NOMO-1 treated with DMSO at 0.1 percent for 48 hours (cell line): ENCODE results near the gene ACAD10.
"Not testable (repeated sequence)": the region's sequence is repeated elsewhere in the genome, so short reads cannot be mapped to it uniquely, and the experiment has no call there.

Source experiments
- DNase-seq: peaks from one replicate; lab custom pipeline; 2025; ENCODE audit not compliant: unreplicated experiment; lab: John Stamatoyannopoulos, UW

Gene ACAD10

GRCh38 chr12:111748151-111748672 is 62.4 kb downstream of the ACAD10 start:
- DNase-seq, result no peak

DNA sequence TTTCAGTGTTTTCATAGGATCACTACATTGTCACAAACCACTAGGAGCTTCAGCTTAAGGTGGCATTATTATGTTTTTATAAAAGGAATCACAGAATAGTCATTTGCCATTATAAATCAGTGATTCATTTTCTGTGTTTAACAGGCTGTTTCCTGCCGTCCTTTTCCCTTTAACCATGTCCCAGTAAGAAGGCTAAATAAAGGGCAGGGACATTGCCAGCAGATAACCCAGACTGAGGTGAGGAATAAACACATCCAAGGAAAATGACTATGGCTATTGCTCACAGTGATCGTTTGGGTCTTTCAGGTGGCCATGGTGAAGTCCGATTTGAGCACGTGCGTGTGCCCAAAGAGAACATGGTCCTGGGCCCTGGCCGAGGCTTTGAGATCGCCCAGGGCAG is 63.0 kb downstream of the ACAD10 start:
- DNase-seq, result no peak

- DNase-seq, result no peak
Observed at GRCh38 chr12:111749391-111749790, 63.5 kb downstream of the ACAD10 start.

DNA sequence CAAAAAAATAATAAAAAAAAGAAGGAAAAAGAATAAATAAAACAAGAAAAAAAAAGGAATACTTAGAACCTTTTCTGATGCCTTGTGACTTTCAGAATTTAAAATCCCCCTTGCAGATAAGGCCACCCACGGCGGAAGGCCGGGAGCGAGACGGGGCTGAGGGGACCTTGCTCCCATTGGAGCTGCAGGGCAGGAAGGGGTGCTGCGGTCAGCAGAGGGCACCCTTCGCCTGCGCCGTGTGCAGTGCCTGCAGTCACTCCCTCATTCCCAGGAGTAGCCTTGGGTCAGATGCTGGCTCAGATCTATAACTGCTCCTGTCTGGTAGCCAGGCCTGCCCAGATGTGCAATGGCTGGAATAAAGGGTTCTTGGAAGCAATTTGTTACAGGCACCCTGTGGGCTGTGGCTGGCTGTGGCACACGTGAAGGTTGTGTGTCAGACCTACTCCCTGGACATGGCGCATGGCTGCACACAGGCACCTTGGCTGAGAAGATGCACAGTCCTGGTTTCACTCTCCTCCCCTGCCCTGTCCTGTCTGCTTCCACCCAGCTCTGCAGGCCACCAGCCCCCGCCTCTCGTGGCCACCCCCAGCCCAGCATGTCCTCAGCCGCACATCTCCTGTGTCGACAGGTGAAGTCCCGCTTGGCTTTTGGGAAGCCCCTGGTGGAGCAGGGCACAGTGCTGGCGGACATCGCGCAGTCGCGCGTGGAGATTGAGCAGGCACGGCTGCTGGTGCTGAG is 67.5 kb downstream of the ACAD10 start:
- peak; percentile 7 for DNase-seq

GRCh38 chr12:111754671-111755070 is 68.8 kb downstream of the ACAD10 start:
- no peak for DNase-seq

- DNase-seq, result no peak
Observed at GRCh38 chr12:111756196-111756595, 70.3 kb downstream of the ACAD10 start.

DNA sequence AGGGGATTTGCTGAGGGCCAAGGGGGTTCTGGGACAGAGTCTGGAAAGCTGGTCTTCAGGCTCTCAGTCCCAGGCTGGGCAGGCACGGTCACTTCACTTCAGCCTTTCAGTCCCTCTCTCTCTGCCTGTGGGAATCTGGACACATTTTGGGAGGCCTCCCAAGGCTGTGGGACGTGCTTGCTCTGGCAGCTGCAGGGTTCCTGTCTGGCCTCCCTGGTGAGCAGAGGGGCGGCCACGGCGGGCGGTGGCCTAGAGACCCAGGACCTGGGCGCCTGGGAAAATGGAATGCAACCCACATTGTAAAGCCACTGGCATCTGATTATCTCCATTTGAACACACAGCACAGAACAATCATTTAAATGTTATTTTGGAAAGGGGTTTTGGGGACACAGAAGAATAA is 70.8 kb downstream of the ACAD10 start:
- DNase-seq, result no peak

- peak; percentile 92 for DNase-seq
Observed at GRCh38 chr12:111757361-111758119, 71.7 kb downstream of the ACAD10 start.

GRCh38 chr12:111758120-111758561 is 72.3 kb downstream of the ACAD10 start:
- no peak for DNase-seq

DNA sequence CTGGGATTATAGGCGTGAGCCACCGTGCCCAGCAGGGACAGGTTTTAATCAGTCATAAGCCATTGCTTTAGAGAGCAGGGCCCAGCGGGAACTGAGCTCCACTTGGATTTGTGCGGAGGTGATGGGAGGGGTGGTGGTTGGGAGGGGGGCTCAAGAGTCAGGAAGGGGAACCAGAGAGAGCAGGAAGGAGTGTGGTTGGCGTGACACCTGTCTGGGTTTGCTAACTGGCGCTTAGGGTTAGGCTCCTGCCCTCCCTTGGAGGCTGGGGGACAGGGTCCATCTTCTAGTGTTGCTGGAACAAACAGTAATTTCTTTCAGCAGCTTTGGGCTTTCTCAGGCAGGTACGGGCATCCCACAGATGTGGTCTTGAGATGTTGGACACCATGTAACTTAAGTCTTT is 73.4 kb downstream of the ACAD10 start:
- DNase-seq, result no peak

DNA sequence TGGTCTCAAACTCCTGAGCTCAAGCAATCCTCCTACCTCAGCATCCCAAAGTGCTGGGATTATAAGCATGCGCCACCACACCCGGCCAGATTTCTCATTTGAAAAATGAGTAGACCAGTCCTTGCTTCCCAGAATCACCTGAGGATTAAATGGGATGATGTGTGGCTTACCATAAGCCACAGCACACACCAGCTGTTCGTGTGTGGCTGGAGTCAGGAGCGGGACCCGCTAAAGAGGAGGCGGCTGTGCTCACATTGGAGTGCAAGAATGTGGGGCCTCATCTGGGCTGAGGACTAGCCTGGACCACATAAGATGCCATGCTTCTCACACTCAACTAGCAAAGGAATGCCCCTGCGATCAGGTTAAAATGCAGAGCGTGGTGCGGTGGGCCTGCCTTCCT is 74.1 kb downstream of the ACAD10 start:
- no peak for DNase-seq

GRCh38 chr12:111761099-111761498 is 75.2 kb downstream of the ACAD10 start:
- no peak for DNase-seq

DNA sequence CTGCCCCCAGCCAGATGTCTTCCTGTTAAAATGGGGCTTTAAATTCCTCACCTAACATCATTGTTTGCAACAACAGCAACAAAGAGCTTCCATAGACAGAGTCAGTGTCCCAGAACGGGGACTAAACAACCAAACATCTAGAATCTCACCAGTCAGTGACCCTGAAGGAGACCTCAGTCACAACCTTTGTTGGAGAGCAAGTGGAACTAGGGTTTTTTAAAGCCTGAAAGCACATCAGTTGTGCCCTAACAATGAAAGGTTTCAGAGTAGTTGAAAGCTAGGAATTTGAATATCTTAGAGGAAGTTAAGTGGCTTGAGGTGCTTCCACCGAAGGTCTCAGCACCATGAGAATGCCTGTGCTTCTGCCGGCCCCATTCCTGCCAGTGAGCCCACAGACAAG is 75.9 kb downstream of the ACAD10 start:
- no peak for DNase-seq

DNA sequence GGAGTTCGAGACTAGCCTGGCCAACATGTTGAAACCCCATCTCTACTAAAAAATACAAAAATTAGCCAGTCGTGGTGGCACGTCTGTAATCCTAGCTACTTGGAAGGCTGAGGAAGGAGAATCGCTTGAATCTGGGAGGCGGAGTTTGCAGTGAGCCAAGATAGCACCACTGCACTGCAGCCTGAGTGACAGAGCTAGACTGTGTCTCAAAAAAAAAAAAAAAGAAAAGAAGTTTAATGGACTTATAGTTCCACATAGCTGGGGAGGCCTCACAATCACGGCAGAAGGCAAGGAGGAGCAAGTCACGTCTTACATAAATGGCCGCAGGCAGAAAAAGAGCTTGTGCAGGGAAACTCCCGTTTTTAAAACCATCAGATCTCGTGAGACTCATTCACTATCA is 77.7 kb downstream of the ACAD10 start:
- not testable (repeated sequence) for DNase-seq

DNA sequence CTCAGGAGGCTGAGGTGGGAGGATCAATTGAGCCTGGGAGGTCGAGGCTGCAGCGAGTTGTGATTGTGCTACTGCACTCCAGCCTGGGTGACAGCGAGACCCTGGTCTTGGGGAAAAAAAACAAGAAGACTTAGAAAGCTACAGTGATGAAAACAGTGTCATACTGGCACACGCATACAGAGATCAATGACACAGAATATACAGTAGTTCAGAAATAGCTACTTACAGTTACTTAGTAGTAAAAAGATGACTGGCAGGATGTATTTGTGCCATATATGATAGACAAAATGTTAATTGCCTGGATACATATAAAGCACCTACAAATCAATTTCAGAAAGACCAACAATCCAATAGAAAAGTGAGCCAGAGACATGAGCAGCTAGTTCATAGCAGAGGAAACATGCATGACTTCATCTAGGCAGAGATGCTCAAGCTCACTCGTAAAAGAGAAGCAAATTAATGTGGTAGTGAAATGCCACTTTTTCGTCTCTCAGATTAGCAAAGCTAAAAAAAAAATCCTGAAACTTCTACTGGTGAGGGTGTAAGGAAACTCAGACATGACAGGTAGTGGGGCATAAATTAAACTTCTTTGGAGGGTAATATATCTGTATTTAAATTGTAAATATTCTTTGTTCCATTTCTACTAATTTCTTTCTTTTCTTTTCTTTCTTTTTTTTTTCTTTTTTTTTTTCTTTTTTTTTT is 78.4 kb downstream of the ACAD10 start:
- DNase-seq, result no peak

DNA sequence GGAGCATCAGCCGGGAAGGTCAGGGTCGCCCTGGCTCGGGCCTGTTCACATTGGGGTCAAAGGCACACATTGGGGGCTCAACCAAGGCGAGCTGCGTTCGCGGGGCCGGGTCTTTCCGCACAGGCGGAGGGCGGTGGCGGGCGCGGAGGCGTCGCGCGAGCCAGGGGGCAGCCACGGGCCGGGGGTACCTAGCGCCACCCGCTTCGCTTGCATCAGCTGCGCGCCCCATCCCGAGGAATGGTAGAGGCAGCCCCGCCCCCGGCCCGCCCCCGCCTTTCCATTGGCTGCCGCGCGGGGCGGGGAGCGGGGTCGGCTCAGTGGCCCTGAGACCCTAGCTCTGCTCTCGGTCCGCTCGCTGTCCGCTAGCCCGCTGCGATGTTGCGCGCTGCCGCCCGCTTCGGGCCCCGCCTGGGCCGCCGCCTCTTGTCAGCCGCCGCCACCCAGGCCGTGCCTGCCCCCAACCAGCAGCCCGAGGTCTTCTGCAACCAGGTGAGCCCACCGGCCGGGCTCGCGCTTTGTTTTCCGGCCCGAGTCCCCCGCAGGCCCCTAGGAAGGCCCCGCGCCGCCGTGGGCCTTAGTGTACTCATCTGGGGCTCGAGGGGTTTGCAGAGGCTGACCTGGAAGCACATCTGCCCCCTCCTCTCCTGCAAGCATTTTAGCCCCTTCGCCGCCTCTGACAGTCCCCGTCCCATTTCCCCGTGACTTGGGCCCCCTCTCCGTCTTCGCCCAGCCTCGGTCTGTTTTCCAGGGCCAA is 80.9 kb downstream of the ACAD10 start, which contains the start of gene ALDH2:
ALDH2 (plus strand) TSS at position 326 of the 754 bp plus-strand sequence; CDS start at position 376, 50 bp downstream.
- peak; percentile 39 for DNase-seq

GRCh38 chr12:111767362-111768158 is 81.7 kb downstream of the ACAD10 start:
- DNase-seq, result no peak

- no peak for DNase-seq
Observed at GRCh38 chr12:111768159-111768895, 82.5 kb downstream of the ACAD10 start.

DNA sequence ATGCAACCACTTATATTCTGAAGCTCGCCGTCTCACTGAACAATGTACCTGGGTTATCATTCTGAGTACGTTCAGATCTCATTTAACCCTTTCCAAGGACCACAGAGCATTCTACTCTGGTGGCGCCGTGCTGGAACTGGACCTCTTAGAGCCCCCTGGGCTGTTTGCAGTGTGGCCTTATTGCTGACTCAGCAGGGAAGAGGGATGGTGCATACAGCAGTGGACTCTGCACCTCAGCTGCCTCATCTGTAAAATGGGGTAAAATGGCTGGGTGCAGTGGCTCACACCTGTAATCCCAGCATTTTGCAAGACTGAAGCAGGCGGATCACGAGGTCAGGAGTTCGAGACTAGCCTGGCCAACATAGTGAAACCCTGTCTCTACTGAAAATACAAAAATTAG is 83.7 kb downstream of the ACAD10 start:
- DNase-seq, result no peak
